ENCODE results near the gene ADM2.

The ADM2 gene

GRCh38 chr22:50469377-50470305 lies 11.7 kb upstream of the ADM2 start:
- no peak for DNase-seq

- DNase-seq, result no peak
These were observed 10.9 kb upstream of the ADM2 start for GRCh38 chr22:50470491-50470890.

GRCh38 chr22:50471197-50471847 lies 10.0 kb upstream of the ADM2 start:
- DNase-seq, result no peak

GRCh38 chr22:50471962-50472361 lies 9.4 kb upstream of the ADM2 start:
- no peak for DNase-seq

GRCh38 chr22:50473088-50473487 lies 8.3 kb upstream of the ADM2 start:
- DNase-seq, result no peak

- DNase-seq, result no peak
These were observed 7.3 kb upstream of the ADM2 start for GRCh38 chr22:50473855-50474671.

GRCh38 chr22:50474710-50475651 lies 6.4 kb upstream of the ADM2 start, which contains the start of gene SBF1:
Gene SBF1, minus strand, starts transcription at chr22:50475035. Its CDS starts 195 bp downstream, at chr22:50474840.
- peak; percentile 76 for DNase-seq

- no peak for DNase-seq
These were observed 5.7 kb upstream of the ADM2 start for GRCh38 chr22:50475652-50476002.

- DNase-seq, result no peak
These were observed 4.5 kb upstream of the ADM2 start for GRCh38 chr22:50476868-50477267.

GRCh38 chr22:50477923-50478322 lies 3.4 kb upstream of the ADM2 start:
- DNase-seq, result no peak

- no peak for DNase-seq
These were observed 1.6 kb upstream of the ADM2 start for GRCh38 chr22:50479721-50480120.

GRCh38 chr22:50481045-50481439 lies 301 bp upstream of the ADM2 start:
- DNase-seq, result no peak

GRCh38 chr22:50482107-50483074 lies 1.0 kb downstream of the ADM2 start:
- DNase-seq, result no peak

GRCh38 chr22:50483106-50483505 lies 1.8 kb downstream of the ADM2 start:
- DNase-seq, result no peak

GRCh38 chr22:50483556-50483955 lies 2.2 kb downstream of the ADM2 start:
- DNase-seq, result no peak

- DNase-seq, result no peak
These were observed 2.9 kb downstream of the ADM2 start for GRCh38 chr22:50483977-50484853.

GRCh38 chr22:50485221-50486131 lies 4.1 kb downstream of the ADM2 start:
- no peak for DNase-seq

GRCh38 chr22:50486561-50487289 lies 5.4 kb downstream of the ADM2 start, which contains the start of gene MIOX:
Gene MIOX, plus strand, starts transcription at chr22:50486859. Its CDS starts 39 bp downstream, at chr22:50486898.
- DNase-seq, result no peak
